Glomerular visceral epithelial cell (primary cell): ENCODE data around the gene PAN3.

Source experiments
- DNase-seq: peaks from one replicate; pipeline ENCODE4 v3.0.0-alpha.2; 2016; ENCODE audit errors: extremely low spot score

The PAN3 gene

DNA sequence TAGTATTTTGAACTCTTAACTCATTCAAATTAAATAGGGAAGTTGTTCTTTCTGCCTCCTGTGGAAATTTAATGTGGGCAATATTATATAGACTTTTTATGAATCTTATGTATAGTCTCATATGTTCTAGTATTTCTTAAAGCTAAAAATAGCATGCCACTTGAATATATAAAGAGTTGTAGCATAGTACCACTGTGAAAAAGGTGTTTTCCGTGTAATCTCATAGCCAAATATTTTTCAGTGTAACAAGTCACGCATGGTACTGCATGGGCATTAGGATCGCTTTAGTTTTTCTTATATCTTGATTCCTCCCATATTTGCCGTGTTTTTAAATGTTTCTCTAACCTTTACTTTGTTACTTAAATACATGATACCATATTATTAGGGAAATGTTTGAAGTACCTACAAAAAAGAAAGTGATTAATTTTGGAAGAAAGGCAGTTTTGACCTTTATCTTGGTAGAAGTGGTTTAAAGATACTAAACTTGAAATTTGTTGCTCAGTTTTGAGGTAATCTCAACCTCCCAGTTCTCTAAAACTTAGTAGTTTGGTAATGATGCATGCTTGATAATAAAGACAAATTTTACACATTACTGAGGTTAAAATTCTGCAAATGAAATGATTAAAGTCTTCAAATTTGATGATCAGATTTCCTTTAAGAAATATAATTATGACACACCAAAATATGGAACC, 81.2 kb downstream of the PAN3 start:
- DNase-seq: no peak

DNA sequence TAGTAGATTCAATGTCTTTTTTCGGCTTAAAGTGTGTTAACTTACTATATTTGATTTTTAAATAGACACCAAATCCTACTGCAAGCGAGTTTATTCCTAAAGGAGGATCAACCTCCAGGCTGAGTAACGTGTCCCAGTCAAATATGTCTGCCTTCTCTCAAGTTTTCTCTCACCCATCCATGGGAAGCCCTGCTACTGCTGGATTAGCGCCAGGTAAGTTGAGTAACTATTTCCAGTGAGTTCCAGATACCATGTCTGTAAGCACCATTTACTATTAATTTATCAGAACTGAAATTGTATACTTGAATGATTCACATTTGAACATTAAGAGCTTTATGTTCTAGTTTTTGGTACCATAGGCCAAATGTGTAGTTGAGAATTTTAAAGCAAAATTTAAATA, 81.8 kb downstream of the PAN3 start:
- no peak for DNase-seq

- no peak for DNase-seq
Observed at GRCh38 chr13:28229522-28230411, 91.4 kb downstream of the PAN3 start.

GRCh38 chr13:28231642-28232041, 93.3 kb downstream of the PAN3 start:
- DNase-seq: no peak

DNA sequence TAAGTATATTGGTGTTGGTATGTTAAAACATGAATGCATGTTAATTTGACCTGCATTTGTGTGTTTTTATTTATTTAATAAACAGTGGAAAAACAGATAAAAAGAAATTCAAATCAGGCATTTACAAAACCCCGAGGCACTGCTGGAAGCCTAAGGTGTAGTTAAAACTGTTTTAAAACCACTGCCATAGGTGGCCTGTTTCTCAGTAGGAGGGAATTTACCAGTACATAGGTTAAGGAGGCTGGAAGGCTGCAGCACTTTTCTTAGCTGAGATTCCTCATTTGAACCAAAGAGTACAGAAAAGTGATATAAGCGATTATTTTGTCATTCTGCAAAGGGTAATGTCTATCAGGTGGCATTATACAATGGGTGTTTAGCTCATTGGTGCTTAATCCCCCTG, 99.6 kb downstream of the PAN3 start:
- no peak for DNase-seq

- DNase-seq: no peak
Observed at GRCh38 chr13:28239374-28239773, 101.0 kb downstream of the PAN3 start.

GRCh38 chr13:28245465-28245864, 107.1 kb downstream of the PAN3 start:
- DNase-seq: no peak

DNA sequence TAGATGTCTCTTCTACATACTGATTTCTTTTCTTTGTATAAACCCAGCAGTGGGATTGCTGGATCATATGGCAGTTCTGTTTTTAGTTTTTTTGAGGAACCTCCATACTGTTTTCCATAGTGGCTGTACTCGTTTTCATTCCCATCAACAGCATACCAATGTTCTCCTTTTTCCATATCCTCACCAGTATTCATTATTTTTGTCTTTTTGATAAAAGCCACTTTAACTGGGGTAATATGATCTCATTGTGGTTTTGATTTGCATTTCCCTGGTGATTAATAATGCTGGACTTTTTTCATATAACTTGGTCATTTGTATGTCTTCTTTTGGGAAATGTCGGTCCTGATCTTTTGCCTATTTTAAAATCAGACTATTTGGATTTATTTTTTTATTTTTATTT, 108.5 kb downstream of the PAN3 start:
- no peak for DNase-seq

- no peak for DNase-seq
Observed at GRCh38 chr13:28248080-28248479, 109.7 kb downstream of the PAN3 start.

DNA sequence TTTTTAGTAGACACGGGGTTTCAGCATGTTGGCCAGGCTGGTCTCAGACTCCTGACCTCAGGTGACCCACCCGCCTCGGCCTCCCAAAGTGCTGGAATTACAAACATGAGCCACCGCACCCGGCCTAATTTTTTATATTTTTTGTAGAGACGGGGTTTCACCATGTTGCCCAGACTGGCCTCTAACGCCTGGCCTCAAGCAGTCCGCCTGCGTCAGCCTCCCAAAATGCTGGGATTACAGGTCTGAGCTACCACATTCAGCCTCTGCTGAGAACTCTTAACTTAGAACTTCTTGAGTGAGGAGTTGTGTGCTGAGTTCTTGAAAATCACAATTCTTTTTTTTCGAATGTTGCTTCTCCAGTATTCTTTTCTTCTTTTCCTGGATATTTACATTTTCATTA, 112.2 kb downstream of the PAN3 start:
- DNase-seq: no peak

GRCh38 chr13:28251466-28251865, 113.1 kb downstream of the PAN3 start:
- DNase-seq: no peak

- DNase-seq: no peak
Observed at GRCh38 chr13:28252547-28252946, 114.2 kb downstream of the PAN3 start.

GRCh38 chr13:28257305-28257704, 119.0 kb downstream of the PAN3 start:
- no peak for DNase-seq

DNA sequence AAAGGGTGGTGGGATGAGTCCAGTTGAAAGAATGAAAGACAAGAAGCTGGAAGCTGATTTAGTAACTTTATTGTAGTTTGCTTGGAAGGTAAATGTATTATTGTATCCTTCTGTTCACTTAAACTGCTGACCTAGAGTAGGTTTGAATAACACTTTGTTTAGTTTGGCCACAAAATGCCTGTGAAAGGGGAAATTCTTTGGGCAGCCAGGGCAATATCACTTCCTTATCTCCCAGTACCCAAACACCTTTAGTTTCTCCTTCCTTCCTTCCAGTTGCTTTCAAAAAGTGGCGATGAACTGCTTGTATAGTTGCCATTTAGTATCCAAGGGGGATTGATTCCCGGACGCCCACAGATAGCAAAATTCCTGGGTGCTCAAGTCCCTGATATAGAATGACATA, 120.1 kb downstream of the PAN3 start:
- no peak for DNase-seq

- DNase-seq: no peak
Observed at GRCh38 chr13:28267497-28267896, 129.2 kb downstream of the PAN3 start.

- no peak for DNase-seq
Observed at GRCh38 chr13:28268800-28269223, 130.5 kb downstream of the PAN3 start.

GRCh38 chr13:28271056-28271840, 132.9 kb downstream of the PAN3 start:
- no peak for DNase-seq

DNA sequence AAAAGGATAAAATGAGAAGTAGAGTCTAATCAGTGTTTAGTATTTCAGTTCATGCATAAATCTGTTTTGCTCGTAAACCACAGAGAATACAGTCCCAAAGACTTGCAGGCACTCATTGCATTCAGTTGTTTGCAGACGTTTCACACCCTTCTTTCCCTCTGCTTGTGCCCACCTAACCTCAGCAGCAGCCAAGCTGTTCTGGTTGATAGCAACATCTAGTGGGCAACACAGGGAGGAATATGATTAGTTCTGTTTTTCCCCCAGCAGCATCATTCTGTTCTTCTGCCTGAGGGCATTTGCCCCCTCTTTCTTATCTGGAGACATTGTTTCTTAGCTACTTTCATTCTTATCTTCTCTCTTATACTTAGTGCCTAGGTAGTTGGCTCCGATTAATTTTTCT, 135.6 kb downstream of the PAN3 start:
- no peak for DNase-seq

GRCh38 chr13:28282451-28282850, 144.1 kb downstream of the PAN3 start:
- peak; percentile 72 for DNase-seq

GRCh38 chr13:28283600-28283999, 145.3 kb downstream of the PAN3 start:
- no peak for DNase-seq

GRCh38 chr13:28286263-28286662, 147.9 kb downstream of the PAN3 start:
- DNase-seq: no peak

DNA sequence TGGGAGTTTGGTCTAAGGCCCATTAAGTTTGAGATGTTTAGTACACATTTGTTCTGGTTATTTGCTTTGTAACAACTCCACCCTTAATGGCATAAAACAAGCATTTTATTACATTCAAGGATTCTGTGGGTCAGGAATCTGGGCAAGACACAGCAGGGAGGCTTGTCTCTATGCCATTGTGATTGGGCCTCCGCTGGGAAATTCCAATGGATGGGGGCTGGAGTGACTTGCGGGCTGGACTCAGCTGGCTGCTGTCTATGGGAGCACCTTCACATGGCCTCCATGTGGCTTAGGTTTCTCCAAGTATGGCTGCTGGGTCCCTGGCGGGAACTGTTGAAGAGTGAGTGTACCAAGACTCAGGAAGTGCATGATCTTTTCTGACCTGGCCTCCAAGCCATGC, 159.0 kb downstream of the PAN3 start:
- DNase-seq: no peak
